Hematopoietic multipotent progenitor cell treated with erythropoietin and hydrocortisone succinate and interleukin-3 and kit ligand, for 4 days (in vitro differentiated cells): Measurements from ENCODE around the gene RGL2.
"Not testable (repeated sequence)": the region's sequence is repeated elsewhere in the genome, so short reads cannot be mapped to it uniquely, and the experiment has no call there.

Source experiments
- DNase-seq: peaks from one replicate; pipeline ENCODE4 v3.0.0-alpha.2; 2015

Gene RGL2

DNA sequence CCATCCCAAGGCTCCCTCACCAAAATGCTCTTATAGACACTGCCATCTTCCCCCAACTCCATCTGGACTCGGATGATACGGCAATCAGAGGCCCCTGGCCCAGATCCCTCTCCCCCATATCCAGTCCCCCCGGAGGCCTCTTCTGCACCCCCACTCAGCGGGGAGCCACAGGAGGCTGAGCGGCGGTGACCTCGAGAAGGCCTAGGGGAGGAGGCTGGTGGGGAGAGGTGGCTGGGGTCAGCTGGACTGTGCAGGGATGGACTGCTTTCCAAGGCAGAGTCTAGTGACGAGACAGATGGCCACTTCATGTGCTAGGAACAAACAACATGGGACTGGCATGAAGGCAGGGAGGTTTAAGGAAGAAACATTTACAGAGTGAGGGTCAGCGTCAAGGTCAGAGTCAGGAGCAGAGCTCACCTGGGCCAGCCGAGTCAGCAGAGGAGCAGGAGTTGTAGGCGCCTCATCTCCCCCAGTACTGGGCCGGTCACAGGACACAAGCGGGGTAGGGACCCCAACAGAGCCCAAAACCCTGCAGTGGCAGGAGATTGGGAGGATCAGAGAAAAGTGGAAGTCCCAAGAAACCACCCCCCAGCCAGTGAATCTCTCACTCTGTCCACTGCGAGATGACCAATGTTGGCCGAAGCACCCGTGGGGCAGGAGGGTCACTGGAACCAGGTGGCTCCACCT lies 5.6 kb downstream of the RGL2 start:
- no peak for DNase-seq

DNA sequence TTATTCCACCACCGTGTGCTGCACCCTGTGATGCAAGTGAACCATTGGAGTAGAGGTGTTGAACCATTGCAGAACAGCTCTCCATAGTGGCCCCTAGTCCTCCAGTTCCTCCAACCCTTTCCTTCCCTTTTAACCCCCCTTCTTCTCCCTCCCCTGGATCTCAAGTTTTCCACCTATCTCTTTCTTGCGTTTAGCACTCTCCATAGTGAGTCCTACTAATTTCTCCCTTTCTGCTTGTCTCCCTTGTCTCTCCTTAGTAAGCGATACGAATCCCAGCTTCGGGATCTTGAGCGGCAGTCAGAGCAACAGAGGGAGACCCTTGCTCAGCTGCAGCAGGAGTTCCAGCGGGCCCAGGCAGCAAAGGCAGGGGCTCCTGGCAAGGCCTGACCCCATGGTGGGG lies 8.3 kb downstream of the RGL2 start:
- peak; percentile 13 for DNase-seq

DNA sequence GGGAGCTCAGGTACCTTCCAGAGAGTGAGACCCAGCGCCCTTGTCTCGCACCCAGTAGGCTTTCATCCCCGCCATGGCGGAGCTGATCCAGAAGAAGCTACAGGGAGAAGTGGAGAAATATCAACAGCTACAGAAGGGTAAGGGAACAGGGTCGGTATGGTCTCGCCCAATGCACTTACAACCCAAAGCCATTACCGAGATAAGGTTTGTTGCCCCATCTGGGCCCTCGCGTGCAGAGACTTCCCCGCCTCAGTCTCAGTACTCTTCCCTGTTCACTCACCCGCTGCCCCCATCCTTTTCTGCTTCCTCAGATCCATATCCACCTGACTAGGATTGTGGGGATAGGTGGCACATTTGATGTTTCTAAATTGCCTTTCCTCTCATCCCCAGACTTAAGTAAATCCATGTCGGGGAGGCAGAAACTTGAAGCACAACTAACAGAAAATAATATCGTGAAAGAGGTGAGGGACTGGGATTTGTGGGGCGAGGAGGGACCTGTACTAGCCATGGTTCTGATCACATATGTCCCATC lies 8.9 kb downstream of the RGL2 start:
- peak; percentile 72 for DNase-seq

DNA sequence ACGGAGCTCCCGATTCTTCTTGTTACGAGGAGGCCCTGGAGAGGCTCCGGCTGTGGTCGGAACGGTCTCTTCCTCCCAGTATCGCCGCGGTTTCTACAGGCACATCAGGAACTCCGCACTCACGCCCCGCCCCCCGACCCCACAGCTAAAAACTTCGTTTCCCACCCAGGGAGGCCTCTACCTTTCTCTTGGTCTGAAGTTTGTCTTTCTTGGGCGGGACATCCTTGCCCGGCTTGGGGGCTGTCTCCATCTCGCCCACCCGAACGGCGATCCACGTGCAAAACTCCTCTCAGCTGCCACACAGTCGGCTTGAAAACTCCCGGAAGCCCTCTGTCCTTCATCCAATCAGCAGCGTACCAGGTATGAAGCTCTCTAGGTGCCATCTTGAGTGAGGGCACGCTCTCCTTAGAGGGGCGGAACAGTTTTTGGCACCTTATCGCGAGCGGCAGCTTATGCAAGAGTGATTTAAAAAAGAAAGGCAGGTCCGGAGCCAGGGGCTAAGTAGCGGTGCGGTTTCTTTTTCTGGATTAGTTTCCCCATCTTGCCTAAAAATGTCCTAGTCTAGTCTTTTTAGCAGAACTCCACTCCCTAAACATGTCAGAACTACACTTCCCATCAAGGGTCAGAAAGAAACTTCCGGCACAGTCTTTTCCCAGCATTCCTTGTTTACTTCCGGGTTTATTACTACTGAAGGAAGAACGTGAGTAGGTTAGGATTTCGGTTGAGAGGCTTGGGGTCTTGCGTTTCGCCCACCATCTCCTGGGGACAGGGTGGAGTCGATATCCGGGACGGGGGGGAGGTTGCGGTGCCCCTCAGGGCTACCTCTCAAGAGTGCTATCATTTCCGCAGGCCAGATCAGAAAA lies 9.6 kb downstream of the RGL2 start, which contains the start of the genes PFDN6 and WDR46:
PFDN6 (plus strand) TSS at position 681 of the 863 bp plus-strand sequence. CDS start 256 bp downstream, outside the sequence.
WDR46 (minus strand) TSS at position 319 of the 863 bp plus-strand sequence; CDS start at position 250, 69 bp downstream.
- DNase-seq, result peak; percentile 97

DNA sequence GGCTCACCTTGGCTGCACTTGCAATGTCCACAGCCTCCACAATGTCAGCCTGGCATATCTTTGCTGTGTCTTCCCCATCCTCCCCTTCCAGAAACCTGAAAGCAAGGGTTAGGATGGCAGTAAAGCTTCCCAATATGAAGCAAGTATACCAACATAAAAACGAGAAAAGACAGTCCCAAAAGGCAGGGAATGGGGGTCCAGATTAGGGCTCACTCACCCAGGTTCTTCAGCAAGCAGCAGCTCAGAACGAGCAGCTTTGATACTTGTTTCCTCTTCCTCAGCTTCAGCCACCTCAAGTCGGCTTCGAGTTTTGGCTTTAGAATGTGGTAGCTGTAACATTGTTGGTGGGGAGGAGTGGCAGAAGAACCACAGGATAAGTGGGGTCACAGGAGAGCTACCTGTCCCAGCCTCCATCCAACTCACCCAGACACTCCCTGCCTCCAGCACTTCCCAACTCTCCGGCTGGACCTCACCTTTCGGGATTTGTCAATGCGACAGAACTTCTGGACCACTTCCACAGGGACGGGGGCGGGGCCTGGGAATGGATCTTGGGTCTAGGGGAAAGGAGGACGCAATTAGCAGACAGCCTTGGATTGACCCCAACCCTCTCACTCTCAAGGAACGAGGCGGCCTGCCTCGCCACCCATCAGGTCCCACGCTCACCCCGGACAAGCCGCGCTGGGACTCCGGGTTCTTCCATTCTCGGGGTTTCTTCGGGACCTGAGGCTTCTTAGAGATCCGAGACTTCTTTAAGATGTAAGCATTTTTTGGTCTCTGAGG lies 10.4 kb downstream of the RGL2 start:
- DNase-seq, result peak; percentile 18

DNA sequence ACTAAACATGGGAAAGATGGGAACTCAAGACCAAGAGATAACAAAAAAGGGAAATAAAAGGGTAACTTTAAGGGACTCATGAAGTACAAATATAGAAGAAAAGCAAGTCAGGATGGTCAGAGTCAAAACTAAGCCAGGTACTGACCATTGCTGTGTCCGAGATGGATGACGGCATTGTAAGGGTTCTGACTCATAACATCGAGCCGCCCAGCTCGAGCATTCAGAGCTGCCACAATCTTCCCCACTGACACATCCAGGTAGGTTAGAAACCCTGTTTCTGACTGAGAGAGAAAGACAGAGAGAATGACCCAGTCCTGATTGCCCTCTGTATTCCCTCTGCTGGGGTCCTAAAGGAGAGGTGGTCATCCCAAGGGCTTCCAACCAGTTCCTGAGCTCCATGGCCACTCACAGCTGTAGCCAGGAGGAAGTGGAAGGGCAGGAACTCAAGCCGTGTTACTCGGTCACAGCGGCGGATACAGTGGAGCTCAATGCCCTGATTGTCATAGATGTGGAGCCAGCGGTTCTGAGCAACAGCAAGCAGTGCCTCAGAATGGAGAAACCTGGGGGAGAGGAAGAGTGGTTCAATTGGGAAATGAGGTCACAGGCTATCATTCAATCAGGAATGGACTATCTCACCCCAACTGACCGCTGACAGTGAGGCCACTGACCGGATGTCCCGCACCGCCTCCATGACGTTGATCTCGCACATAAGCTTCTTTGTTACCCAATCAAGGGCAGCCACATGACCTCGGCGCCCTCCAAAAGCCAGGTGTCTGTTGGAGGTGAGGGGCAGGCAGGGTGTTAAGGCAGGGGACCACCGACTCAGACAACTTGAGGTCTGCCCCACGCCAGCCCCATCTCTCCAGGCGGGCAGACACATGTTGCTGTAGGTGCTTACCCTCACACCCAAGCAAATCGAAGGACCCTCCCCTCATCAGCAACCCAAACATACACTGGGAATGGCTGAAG lies 11.5 kb downstream of the RGL2 start:
- DNase-seq, result no peak

DNA sequence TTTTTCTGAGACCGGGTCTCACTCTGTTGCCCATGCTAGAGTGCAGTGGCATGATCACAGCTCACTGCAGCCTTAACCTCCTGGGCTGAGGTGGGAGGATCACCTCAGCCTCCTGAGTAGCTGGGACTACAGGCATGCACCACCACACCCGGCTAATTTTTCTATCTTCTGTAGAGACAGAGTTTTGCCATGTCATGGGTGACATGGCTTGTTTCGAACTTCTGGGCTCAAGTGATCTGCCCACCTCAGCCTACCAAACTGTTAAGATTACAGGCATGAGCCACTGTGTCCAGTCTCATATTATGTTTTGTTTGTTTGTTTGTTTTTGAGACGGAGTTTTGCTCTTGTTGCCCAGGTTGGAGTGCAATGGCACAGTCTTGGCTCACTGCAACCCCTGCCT lies 13.5 kb downstream of the RGL2 start:
- DNase-seq, result not testable (repeated sequence)

DNA sequence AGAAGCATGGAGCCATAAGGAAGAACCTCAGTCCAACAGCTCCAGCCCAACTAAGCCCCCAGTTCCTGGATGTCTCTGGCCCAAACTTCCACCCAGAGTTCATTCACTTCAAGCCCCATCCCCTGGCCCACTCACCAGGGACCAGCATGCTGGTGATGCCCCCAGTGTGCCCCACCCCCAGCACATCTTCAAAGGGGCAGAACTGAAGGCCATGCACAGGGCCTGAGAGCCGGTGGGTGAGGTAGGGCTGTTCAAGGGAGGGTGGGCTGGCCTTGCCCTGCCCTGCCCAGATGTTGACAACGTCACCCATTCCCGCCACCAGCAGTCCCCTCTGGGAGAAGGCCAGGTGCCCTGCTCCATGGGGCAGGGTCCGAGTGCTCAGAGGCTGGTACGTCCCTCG lies 18.2 kb downstream of the RGL2 start:
- no peak for DNase-seq

DNA sequence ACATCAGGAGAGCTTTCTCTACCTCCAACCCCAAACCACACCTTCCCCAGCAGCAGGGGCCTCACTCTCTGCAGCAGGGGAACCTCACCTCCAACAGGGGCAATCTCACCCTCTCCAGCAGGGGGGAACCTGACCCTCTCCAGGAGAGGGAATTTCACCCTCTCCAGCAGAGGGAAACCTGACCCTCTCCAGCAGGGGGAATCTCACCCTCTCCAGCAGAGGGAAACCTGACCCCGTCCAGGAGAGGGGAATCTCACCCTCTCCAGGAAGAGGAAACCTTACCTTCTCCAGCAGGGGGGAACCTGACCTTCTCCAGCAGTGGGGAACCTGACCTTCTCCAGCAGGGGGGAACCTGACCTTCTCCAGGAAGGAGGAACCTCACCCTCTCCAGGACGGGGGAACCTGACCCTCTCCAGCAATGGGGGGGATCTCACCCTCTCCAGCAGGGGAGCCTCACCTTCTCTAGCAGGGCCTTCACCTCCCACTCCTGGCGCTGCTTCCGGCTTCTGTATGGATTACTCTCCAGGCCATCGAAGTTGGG lies 18.7 kb downstream of the RGL2 start:
- peak; percentile 83 for DNase-seq

DNA sequence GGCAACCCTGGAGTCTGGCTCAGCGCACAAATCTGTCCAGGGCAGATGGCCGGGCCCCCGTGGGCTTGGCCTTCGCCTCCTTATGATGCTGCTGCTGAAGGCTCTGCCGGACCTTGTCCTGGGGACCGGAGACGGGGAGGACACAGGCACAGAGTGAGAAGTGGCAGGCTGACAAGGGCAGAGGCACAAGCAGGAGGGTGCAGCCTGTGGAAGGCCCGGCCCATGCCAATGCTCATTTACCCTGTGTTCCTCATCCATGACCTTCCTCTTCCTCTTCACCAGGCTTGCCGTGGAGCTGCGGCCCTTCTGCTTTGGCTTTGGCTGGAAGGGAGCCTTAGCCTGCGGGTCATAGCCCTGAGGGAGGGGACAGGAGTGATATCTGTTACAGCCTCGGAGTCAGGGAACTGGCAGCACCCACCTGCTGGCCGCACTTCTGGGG lies 19.5 kb downstream of the RGL2 start:
- no peak for DNase-seq

DNA sequence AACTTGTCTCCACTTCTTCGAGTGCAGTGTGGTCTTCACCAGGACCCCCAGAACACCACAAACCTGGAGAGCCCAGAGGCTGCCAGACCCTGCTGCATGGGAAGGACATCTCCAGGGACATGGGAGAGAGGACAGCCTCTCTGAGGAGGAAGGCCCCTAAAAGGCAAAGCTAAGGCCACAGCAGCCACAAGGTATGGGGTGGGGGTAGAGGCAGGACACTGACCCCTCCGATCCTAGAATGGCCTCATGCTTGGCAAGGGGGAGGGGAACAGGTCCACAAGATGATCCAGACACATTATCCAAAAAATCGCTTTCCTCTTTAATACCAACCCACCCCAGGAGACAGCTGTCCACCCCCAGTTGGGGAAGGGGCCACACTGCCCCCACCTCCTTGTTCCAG lies 19.9 kb downstream of the RGL2 start:
- DNase-seq, result no peak

DNA sequence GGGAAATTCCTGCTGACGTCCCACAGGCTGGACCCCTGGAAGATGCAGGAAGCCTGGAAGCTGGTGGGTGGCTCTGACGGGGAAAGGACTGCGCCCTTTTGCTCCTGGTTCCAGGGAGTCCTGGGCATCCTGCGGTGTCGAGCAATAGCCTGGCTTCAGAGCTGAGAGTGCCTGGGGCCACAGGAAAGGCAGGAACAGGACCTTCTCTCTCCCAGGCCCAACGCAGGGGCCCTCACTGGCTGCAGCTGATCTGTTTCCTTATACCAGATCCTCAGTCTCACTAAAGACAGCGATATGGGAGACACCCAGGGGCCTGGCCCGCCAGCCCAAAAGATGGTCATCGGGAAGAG lies 20.4 kb downstream of the RGL2 start:
- DNase-seq, result no peak

DNA sequence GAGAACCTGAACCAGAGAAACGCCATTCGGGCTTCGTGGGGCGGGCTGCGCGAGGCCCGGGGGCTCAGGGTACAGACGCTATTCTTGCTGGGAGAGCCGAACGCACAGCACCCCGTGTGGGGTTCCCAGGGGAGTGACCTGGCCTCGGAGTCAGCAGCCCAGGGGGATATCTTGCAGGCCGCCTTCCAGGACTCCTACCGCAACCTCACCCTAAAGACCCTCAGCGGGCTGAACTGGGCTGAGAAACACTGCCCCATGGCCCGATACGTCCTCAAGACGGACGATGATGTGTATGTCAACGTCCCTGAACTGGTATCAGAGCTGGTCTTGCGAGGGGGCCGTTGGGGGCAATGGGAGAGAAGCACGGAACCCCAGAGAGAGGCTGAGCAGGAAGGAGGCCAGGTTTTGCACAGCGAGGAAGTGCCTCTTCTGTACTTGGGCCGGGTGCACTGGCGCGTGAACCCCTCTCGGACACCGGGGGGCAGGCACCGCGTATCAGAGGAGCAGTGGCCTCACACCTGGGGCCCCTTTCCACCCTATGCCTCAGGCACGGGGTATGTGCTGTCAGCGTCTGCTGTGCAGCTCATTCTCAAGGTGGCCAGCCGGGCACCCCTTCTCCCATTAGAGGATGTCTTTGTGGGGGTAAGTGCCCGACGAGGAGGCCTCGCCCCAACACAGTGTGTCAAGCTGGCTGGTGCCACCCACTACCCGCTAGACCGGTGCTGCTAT lies 20.9 kb downstream of the RGL2 start:
- peak; percentile 58 for DNase-seq

DNA sequence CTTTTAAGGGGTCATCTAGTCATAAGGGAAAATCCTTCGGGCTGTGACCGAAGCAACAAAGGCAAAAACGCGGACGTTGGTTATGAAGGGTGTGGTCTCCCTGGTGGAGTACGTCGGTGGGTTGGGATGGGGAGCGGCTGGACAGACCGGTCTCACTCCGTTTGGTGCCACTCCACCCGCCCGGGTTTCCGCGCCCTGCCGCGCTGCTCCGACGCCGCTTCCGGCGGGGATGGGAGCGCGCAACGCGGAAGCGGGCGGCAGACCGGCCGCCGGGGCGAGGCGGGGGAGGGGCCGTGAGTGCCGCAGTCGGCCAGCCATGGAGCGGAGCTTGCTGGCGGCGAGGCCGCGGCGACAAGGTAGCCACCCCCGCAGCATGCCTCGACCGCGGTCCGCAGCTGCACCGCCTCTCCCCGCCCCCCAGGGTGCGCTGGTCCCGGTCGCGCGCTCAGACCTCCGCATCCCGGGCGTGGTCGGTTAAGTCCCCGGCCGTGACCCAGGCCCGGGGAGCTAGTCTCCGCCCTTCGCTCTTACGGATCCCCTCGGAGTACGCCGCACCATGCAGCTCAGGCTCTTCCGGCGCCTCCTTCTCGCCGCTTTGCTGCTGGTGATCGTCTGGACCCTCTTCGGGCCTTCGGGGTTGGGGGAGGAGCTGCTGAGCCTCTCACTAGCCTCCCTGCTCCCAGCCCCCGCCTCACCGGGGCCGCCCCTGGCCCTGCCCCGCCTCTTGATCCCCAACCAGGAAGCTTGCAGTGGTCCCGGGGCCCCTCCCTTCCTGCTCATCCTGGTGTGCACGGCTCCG lies 21.7 kb downstream of the RGL2 start, which contains the start of gene B3GALT4:
B3GALT4 (plus strand) TSS at position 260 of the 799 bp plus-strand sequence; CDS start at position 557, 297 bp downstream.
- DNase-seq, result peak; percentile 93

DNA sequence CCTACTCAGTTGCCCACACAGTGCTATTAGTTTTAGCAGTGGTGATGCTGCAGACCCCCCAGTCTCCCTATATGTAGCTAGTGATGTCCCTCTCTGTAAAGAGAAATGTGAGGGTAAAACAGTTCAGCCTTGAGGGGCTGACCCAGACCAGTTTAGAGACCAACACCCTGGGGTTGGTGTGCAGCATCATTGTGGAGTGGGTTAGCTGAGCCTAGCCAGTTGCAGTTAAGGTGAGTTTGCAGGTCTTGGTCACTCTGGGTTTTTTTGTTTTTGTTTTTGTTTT lies 22.2 kb downstream of the RGL2 start:
- no peak for DNase-seq

DNA sequence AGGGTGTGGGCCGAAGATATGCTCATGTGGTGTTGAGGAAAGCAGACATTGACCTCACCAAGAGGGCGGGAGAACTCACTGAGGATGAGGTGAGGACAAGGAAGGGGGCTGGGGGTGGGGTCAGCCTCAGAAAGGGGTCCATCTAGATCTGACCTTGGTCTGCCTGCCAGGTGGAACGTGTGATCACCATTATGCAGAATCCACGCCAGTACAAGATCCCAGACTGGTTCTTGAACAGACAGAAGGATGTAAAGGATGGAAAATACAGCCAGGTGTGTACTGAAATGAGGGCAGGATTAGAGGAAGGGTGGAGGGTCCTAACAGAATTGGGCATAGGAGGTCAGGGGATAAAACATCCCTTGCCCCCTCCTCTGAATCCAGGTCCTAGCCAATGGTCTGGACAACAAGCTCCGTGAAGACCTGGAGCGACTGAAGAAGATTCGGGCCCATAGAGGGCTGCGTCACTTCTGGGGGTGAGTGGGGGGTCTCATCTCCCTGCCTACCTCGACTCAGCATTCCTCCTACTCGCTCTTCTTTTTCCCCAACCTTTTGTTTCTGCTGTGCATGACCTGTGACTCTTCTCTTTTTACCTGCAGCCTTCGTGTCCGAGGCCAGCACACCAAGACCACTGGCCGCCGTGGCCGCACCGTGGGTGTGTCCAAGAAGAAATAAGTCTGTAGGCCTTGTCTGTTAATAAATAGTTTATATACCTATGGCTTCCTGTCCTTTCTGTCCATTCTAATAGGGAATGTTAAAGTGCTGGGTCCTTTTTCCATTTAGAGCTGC lies 22.8 kb downstream of the RGL2 start:
- DNase-seq, result not testable (repeated sequence)

DNA sequence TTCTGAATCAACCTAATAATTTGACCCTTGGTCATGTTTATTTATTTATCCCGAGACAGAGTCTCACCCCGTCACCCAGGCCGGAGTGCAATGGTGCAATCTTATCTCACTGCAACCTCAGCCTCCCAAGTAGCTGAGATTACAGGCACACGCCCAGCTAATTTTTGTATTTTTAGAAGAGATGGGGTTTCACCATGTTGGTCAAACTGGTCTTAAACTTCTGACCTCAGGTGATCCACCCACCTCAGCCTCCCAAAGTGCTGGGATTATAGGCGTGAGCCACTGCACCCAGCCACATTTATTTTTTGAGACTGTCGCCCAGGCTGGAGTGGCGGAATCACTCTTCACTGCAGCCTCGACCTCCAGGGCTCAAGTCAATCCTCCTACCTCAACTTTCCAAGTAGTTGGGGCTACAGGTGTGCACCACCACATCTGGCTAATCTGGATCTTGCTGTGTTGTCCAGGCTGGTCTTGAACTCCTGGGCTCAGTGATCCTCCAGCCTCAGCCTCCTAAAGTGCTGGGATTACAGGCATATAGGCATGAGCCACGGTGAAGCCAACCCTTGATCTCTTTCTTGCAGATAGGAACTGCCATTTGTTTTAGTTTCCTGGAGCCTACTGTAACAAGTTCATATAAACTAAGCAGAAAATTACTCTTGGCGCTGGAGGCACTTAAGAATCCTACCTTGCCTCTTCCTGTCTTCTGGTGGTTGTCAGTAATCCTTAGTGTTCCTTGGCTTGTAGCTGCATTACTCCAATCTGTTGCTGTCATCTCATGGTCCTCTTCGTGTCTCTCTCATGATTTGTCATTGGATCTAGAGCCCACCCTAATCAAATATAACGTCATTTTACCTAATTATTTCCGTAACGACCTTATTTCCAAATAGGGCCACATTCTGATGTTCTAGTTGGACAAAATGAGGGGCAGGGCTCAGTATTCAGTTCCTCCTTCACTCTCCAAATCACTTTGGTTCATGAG lies 24.5 kb downstream of the RGL2 start:
- no peak for DNase-seq
